ENCODE measurements around the gene AGR2.

- TF ChIP-seq, protein P1, sequence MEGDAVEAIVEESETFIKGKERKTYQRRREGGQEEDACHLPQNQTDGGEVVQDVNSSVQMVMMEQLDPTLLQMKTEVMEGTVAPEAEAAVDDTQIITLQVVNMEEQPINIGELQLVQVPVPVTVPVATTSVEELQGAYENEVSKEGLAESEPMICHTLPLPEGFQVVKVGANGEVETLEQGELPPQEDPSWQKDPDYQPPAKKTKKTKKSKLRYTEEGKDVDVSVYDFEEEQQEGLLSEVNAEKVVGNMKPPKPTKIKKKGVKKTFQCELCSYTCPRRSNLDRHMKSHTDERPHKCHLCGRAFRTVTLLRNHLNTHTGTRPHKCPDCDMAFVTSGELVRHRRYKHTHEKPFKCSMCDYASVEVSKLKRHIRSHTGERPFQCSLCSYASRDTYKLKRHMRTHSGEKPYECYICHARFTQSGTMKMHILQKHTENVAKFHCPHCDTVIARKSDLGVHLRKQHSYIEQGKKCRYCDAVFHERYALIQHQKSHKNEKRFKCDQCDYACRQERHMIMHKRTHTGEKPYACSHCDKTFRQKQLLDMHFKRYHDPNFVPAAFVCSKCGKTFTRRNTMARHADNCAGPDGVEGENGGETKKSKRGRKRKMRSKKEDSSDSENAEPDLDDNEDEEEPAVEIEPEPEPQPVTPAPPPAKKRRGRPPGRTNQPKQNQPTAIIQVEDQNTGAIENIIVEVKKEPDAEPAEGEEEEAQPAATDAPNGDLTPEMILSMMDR (IDR thresholded peaks at IDR 0.05), result no peak
- TF ChIP-seq SIN3A (IDR thresholded peaks at IDR 0.05; ENCODE audit: borderline replicate concordance, insufficient read depth, low read depth, low read length), result no peak
- TF ChIP-seq POLR2AphosphoS5 (IDR thresholded peaks at IDR 0.05; ENCODE audit: low read depth, low read length), result no peak
Observed at GRCh38 chr7:16817536-16817935, 12.7 kb upstream of the AGR2 start.

Data from Panc1 (cell line).